Measurements from ENCODE around the gene METTL17. TPM values are rescaled to one million over a fixed set of nuclear protein-coding genes. Genes with fewer than 3 reads are reported as not detected.
"Not testable (repeated sequence)": the region's sequence is repeated elsewhere in the genome, so short reads cannot be mapped to it uniquely, and the experiment has no call there.

Gene METTL17
- total RNA-seq, 1 experiment from 2014 or later, result 95.4 TPM

DNA sequence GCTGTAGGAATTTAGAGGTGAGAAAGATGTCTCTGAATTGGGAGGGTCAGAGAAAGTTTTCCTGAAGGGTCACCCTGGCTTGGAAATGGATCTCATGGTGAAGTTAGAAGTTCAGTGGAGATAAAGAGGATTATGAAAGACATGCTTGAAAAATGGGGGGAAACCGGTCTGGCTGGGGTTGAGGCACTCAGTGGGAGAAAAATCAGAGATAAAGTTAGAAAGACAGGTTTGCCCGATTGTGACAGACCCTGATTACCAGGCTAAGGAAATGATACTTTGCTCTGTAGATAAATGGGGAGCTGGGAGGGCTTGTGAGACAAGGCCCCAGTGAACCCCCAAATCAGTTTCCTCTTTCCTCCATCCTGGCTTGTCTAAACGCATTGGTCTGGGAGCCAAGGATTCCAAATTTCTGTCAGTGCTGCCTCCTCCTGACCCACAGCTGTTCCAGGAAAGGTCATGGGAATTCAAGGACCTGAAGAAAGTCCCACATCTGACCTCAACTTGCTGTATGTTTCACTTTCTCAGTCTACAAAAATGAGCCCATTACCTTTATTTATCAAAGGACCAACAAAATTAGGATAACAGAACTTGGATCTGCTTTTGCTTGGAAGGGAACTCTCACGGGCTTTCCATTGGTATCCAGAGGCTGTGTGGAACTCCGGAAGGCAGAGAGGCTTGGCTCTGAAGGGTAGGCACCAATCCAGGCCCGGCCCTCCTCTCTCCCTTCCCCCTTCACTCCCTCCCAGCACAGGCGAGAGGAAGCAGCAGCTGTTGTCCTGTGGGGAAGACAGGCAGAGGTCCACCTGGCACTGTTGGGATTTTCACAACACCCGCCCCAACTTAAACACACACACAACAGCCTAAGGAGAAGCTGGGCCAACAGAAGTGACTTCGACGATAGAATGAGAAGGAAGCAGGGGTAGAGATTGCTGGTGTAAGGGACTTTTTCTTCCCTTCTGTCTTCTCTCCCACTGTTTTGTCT lies 49.0 kb downstream of the METTL17 start:
- H3K27me3 ChIP-seq (replicated peaks; ENCODE audit: insufficient read depth, low read depth, low read length, poor library complexity), result no peaks in the 10 kb centered on the region
- no peaks in the 10 kb centered on the region for H3K9me3 ChIP-seq (ENCODE audit: low read depth, low read length, poor library complexity, severe bottlenecking)
- intact Hi-C loops (cut with micrococcal nuclease; ENCODE audit: unreplicated experiment), result loop anchor here (10.0 kb wide), 1 partner anchor 344 kb away; no protein-coding TSS in a partner anchor
- H3K27ac ChIP-seq (ENCODE audit: low read depth, low read length, poor library complexity, severe bottlenecking), result no peak overlapping the region
- CTCF ChIA-PET, result no interaction called here
- BruUV-seq (replicated peaks), result no TSS peak
- POLR2A ChIA-PET (ENCODE audit: low non-redundant PET), result no interaction called here
- DNase-seq (ENCODE audit: low spot score), result no peak
- H3K4me3 ChIP-seq (ENCODE audit: low read depth, low read length, poor library complexity, severe bottlenecking), result no peak overlapping the region
- no peaks in the 10 kb centered on the region for H3K4me1 ChIP-seq (ENCODE audit: insufficient read depth, low read length, poor library complexity, severe bottlenecking)
- no peaks in the 10 kb centered on the region for H3K36me3 ChIP-seq (ENCODE audit: insufficient read depth, low read length, poor library complexity, severe bottlenecking)
- TF ChIP-seq EZH2 (IDR thresholded peaks at IDR 0.05; ENCODE audit: borderline replicate concordance, low read depth, low read length, poor library complexity, severe bottlenecking), result no peak
- TF ChIP-seq CTCF (conservative IDR thresholded peaks at IDR 0.05; ENCODE audit: low read depth, low read length), result no peak

- TF ChIP-seq EZH2 (IDR thresholded peaks at IDR 0.05; ENCODE audit: borderline replicate concordance, low read depth, low read length, poor library complexity, severe bottlenecking), result no peak
- peak; percentile 66 for TF ChIP-seq CTCF (conservative IDR thresholded peaks at IDR 0.05; ENCODE audit: low read depth, low read length)
These were observed 50.0 kb downstream of the METTL17 start for GRCh38 chr14:21039585-21040369.

GRCh38 chr14:21040370-21040925 lies 50.7 kb downstream of the METTL17 start:
- DNase-seq (ENCODE audit: low spot score), result no peak

More at GRCh38 chr14:21039585-21040369, 50.0 kb downstream of the METTL17 start:
- Histone ChIP-seq H3K4me1 (ENCODE audit: insufficient read depth, low read length, poor library complexity, severe bottlenecking) (no peaks in the 10 kb centered on the region), H3K27me3 (replicated peaks; ENCODE audit: insufficient read depth, low read depth, low read length, poor library complexity) (no peaks in the 10 kb centered on the region), H3K9me3 (ENCODE audit: low read depth, low read length, poor library complexity, severe bottlenecking) (no peaks in the 10 kb centered on the region), H3K4me3 (ENCODE audit: low read depth, low read length, poor library complexity, severe bottlenecking) (no peak overlapping the region), H3K36me3 (ENCODE audit: insufficient read depth, low read length, poor library complexity, severe bottlenecking) (no peaks in the 10 kb centered on the region), H3K27ac (ENCODE audit: low read depth, low read length, poor library complexity, severe bottlenecking) (no peak overlapping the region)
- CTCF ChIA-PET, result interaction anchor here (0.6 to 2.0 kb wide), 5 partner anchors 25 to 281 kb away, joined by 3 to 44 read pairs (median 3); no protein-coding TSS in a partner anchor
- DNase-seq (ENCODE audit: low spot score), result peak; percentile 68
- no TSS peak for BruUV-seq (replicated peaks)
- POLR2A ChIA-PET (ENCODE audit: low non-redundant PET), result no interaction called here
- intact Hi-C loops (cut with micrococcal nuclease; ENCODE audit: unreplicated experiment), result loop anchor here (1.0 to 10.0 kb wide), 2 partner anchors 25 to 345 kb away; no protein-coding TSS in a partner anchor

GRCh38 chr14:21040941-21041340 lies 51.2 kb downstream of the METTL17 start:
- BruUV-seq (replicated peaks); DNase-seq (ENCODE audit: low spot score); H3K9me3 ChIP-seq (ENCODE audit: low read depth, low read length, poor library complexity, severe bottlenecking); H3K27ac ChIP-seq (ENCODE audit: low read depth, low read length, poor library complexity, severe bottlenecking); H3K27me3 ChIP-seq (replicated peaks; ENCODE audit: insufficient read depth, low read depth, low read length, poor library complexity); H3K4me3 ChIP-seq (ENCODE audit: low read depth, low read length, poor library complexity, severe bottlenecking); H3K4me1 ChIP-seq (ENCODE audit: insufficient read depth, low read length, poor library complexity, severe bottlenecking); POLR2A ChIA-PET (ENCODE audit: low non-redundant PET); H3K36me3 ChIP-seq (ENCODE audit: insufficient read depth, low read length, poor library complexity, severe bottlenecking): not testable (repeated sequence)
- CTCF ChIA-PET, result interaction anchor here (0.9 to 2.0 kb wide), 3 partner anchors 26 to 36 kb away, joined by 3 to 44 read pairs (median 4); no protein-coding TSS in a partner anchor
- intact Hi-C loops (cut with micrococcal nuclease; ENCODE audit: unreplicated experiment), result loop anchor here (1.0 kb wide), 1 partner anchor 27 kb away; no protein-coding TSS in a partner anchor

More at GRCh38 chr14:21040370-21040925, 50.7 kb downstream of the METTL17 start:
- Histone ChIP-seq H3K9me3 (ENCODE audit: low read depth, low read length, poor library complexity, severe bottlenecking) (no peaks in the 10 kb centered on the region), H3K4me1 (ENCODE audit: insufficient read depth, low read length, poor library complexity, severe bottlenecking) (no peaks in the 10 kb centered on the region), H3K27me3 (replicated peaks; ENCODE audit: insufficient read depth, low read depth, low read length, poor library complexity) (no peaks in the 10 kb centered on the region), H3K4me3 (ENCODE audit: low read depth, low read length, poor library complexity, severe bottlenecking) (no peak overlapping the region), H3K27ac (ENCODE audit: low read depth, low read length, poor library complexity, severe bottlenecking) (no peak overlapping the region), H3K36me3 (ENCODE audit: insufficient read depth, low read length, poor library complexity, severe bottlenecking) (no peaks in the 10 kb centered on the region)
- intact Hi-C loops (cut with micrococcal nuclease; ENCODE audit: unreplicated experiment), result loop anchor here (1.0 kb wide), 1 partner anchor 26 kb away; no protein-coding TSS in a partner anchor
- ChIA-PET CTCF (interaction anchor here (0.9 to 2.0 kb wide), 4 partner anchors 25 to 282 kb away, joined by 3 to 44 read pairs (median 4); no protein-coding TSS in a partner anchor), POLR2A (ENCODE audit: low non-redundant PET) (no interaction called here)
- no TSS peak for BruUV-seq (replicated peaks)
- TF ChIP-seq CTCF (conservative IDR thresholded peaks at IDR 0.05; ENCODE audit: low read depth, low read length) (no peak), EZH2 (IDR thresholded peaks at IDR 0.05; ENCODE audit: borderline replicate concordance, low read depth, low read length, poor library complexity, severe bottlenecking) (no peak)
